Measurements from ENCODE around the gene ARL6IP1.

- TF ChIP-seq EZH2 (optimal IDR thresholded peaks at IDR 0.05; ENCODE audit: low read depth, low read length) (no peak), CTCF (IDR thresholded peaks at IDR 0.05; ENCODE audit: low read length) (no peak)
Measured at GRCh38 chr16:18842565-18842964, 41.2 kb upstream of the ARL6IP1 start.
